GM12873 (cell line): Measurements from ENCODE around the gene CUL1.

Source experiments
- TF ChIP-seq, protein P1 (sequence below): IDR thresholded peaks from 2 replicates; pipeline ENCODE4 v1.5.1; 2012; ENCODE audit warnings: low read depth, mild to moderate bottlenecking, moderate library complexity, low read length, control low read depth; ENCODE audit not compliant: insufficient read depth; ENCODE audit errors: missing control alignments

Gene CUL1

DNA sequence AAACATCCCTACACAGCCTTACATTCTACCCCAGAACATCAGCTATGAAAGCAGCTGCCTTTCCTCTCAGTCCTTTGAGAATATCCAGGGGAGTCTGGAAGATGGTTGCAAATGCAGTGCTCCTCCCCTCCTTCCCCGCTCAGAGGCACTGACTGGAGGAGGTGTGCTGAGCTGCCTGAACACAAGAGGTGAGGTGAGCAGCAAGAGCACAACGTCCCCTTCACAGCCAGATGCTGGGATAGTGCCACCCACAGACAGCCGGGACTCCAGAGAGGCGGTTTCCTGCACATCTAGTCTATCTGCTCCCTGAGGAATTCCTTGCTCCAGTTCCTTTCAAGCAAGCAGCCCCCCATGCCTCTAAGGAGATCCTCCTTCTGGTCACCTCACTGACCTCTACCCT lies 111.2 kb downstream of the CUL1 start:
- TF ChIP-seq, protein P1, sequence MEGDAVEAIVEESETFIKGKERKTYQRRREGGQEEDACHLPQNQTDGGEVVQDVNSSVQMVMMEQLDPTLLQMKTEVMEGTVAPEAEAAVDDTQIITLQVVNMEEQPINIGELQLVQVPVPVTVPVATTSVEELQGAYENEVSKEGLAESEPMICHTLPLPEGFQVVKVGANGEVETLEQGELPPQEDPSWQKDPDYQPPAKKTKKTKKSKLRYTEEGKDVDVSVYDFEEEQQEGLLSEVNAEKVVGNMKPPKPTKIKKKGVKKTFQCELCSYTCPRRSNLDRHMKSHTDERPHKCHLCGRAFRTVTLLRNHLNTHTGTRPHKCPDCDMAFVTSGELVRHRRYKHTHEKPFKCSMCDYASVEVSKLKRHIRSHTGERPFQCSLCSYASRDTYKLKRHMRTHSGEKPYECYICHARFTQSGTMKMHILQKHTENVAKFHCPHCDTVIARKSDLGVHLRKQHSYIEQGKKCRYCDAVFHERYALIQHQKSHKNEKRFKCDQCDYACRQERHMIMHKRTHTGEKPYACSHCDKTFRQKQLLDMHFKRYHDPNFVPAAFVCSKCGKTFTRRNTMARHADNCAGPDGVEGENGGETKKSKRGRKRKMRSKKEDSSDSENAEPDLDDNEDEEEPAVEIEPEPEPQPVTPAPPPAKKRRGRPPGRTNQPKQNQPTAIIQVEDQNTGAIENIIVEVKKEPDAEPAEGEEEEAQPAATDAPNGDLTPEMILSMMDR: no peak

DNA sequence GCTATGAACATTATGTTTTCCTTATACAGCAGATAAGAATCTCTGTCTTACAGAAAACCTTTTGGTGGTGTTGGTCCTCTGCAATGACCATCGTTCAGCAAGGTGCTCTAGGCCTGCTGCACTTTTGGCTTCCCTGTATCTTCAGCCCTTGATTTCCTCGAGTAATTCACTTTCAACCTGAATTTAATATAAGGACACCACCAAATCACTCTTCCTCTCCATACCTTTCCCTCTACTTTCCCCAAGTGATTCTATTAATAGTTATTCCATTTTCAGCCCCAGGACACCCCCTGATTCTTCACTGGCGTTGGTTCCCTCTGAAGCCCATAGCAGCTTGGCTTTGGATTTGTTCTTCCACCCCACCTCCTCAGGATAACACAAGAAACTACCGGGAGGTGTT lies 113.2 kb downstream of the CUL1 start:
- TF ChIP-seq, protein P1: no peak

- TF ChIP-seq, protein P1: no peak
Measured at GRCh38 chr7:148813890-148814289, 115.2 kb downstream of the CUL1 start.

- TF ChIP-seq, protein P1: no peak
Measured at GRCh38 chr7:148814922-148815559, 116.3 kb downstream of the CUL1 start.

DNA sequence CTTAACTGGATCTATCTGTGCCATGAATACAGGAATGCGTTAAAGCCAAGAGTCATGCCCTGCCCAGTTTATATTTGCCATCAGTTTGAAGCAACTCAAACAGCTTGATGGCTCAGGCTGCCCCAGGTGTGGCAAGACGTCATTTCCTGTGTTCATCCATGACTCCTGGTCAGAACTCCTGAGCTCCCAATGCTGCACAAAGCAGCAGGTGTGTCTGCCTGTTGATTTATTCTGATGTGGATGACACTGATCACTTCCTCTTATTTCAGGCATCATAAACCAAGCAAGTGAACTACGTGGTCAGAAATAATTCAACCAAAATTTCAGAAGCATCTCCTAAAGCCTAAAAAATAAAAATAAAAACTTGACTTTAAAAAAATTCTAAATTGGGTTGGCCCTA lies 116.9 kb downstream of the CUL1 start:
- TF ChIP-seq, protein P1: no peak

GRCh38 chr7:148819697-148820360 lies 121.1 kb downstream of the CUL1 start:
- TF ChIP-seq, protein P1: no peak

- TF ChIP-seq, protein P1: no peak
Measured at GRCh38 chr7:148821422-148821821, 122.7 kb downstream of the CUL1 start.
